Heart left ventricle (tissue), 13 donors: Measurements from ENCODE around the gene TIAM2.

Experiments used
- POLR2A ChIP-seq, 2 donors: fragments of 450-650 bp; IDR thresholded peaks; one replicate each; pipeline ENCODE4 v1.6.1; 2017; ENCODE audit warnings: antibody characterized with exemption in 2 of 2, mild to moderate bottlenecking in 2 of 2, moderate library complexity in 2 of 2
- TF ChIP-seq, protein P1 (sequence below), 12 donors: fragments of 200-600 bp; sonication (generic) in 4 of 12; IDR thresholded peaks; one replicate each; pipeline versions ENCODE4 v1.5.0 to v1.8.0; 2018 to 2022; ENCODE audit warnings: antibody characterized with exemption in 12 of 12, mild to moderate bottlenecking in 5 of 12
- donor health status: ischemic (EF 13 %, LVEDD 7.1; RV severe dilation, severe dysfunction).
- donor health status: DM: no; HTN: yes; CAD: no.
- donor health status: DM: no; HTN: no; CAD: no.
- donor health status: ischemic (EF 25% LVEDD 6.9; RV normal size, moderate dysfunction).
- donor health status: ischemic (EF 25% LVEDD 5.7; RV mildly dilated, moderate dysfunction).
- donor health status: ischemic (EF 35%, LVEDD 5.7; RV mildly dilated, moderate dysfunction).
- donor health status: nonischemic (EF 11% LVEDD 7.7; RV severe dilation, severe dysfunction).
- donor health status: DM: yes; HTN: yes; CAD: no.
- donor health status: PGD.
- donor health status: ischemic (EF 29% LVEDD 5.4; RV normal size, mild dysfunction).
- donor health status: nonischemic (EF 23%, LVEDD 6.1; RV moderate dilation, normal function).

DNA sequence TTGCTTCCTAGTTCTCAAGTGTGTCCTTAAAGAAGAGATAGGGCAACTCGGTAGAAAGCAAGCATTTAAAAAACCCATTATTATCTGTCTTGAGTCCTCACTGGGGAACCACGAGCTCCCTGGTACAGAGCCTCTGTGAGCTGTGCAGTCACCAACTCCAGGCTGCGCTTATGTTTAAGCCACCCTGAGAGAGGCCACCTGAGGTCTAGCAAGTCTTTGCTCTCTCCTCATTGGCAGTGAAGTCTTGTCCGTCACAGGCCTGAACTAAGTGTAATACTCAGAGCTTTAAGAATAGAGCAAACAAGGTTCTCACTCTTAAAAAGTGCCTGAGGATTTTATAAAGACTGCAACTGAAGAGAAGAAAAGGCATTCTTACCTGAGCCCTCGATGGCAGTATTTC lies 264.8 kb downstream of the TIAM2 start:
- TF ChIP-seq, protein P1, sequence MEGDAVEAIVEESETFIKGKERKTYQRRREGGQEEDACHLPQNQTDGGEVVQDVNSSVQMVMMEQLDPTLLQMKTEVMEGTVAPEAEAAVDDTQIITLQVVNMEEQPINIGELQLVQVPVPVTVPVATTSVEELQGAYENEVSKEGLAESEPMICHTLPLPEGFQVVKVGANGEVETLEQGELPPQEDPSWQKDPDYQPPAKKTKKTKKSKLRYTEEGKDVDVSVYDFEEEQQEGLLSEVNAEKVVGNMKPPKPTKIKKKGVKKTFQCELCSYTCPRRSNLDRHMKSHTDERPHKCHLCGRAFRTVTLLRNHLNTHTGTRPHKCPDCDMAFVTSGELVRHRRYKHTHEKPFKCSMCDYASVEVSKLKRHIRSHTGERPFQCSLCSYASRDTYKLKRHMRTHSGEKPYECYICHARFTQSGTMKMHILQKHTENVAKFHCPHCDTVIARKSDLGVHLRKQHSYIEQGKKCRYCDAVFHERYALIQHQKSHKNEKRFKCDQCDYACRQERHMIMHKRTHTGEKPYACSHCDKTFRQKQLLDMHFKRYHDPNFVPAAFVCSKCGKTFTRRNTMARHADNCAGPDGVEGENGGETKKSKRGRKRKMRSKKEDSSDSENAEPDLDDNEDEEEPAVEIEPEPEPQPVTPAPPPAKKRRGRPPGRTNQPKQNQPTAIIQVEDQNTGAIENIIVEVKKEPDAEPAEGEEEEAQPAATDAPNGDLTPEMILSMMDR (IDR thresholded peaks at IDR 0.05): no peak
- no peak for TF ChIP-seq POLR2A (IDR thresholded peaks at IDR 0.05)
